WTC11 (cell line): Measurements from ENCODE around the gene VTI1A.

Experiments
- CREM ChIP-seq: sonication (generic); formaldehyde crosslinking; IDR thresholded peaks from 2 replicates; pipeline ENCODE4 v1.8.1; 2022; ENCODE audit warnings: mild to moderate bottlenecking, missing genetic modification reagents, moderate library complexity
- CTCF ChIP-seq: fragments of 200-600 bp; IDR thresholded peaks from 2 replicates; pipeline ENCODE4 v1.8.0; 2022; ENCODE audit warnings: antibody characterized with exemption
- ELF4 ChIP-seq: sonication (generic); formaldehyde crosslinking; IDR thresholded peaks from 2 replicates; pipeline ENCODE4 v1.8.1; 2022; ENCODE audit warnings: low read depth, mild to moderate bottlenecking, moderate library complexity, missing genetic modification reagents
- FOXK1 ChIP-seq: sonication (generic); formaldehyde crosslinking; IDR thresholded peaks from 2 replicates; pipeline ENCODE4 v1.8.0; 2022; ENCODE audit warnings: mild to moderate bottlenecking, moderate library complexity, missing genetic modification reagents
- IRF2 ChIP-seq: sonication (generic); formaldehyde crosslinking; IDR thresholded peaks from 2 replicates; pipeline ENCODE4 v1.8.0; 2022; ENCODE audit warnings: low read depth, missing genetic modification reagents, borderline replicate concordance
- NR3C1 ChIP-seq: sonication (generic); formaldehyde crosslinking; conservative IDR thresholded peaks from 2 replicates; pipeline ENCODE4 v1.8.1; 2023; ENCODE audit warnings: low read depth, mild to moderate bottlenecking, missing genetic modification reagents
- USF2 ChIP-seq: sonication (generic); formaldehyde crosslinking; IDR thresholded peaks from 2 replicates; pipeline ENCODE4 v1.8.1; 2023; ENCODE audit warnings: mild to moderate bottlenecking, missing genetic modification reagents, moderate library complexity
- ZNF232 ChIP-seq: sonication (generic); formaldehyde crosslinking; IDR thresholded peaks from 2 replicates; pipeline ENCODE4 v1.8.0; 2022; ENCODE audit warnings: mild to moderate bottlenecking, missing genetic modification reagents
- ZNF396 ChIP-seq: fragments of 250-450 bp; sonication (Bioruptor Pico); IDR thresholded peaks from 2 replicates; pipeline ENCODE4 v1.8.0; 2021; ENCODE audit warnings: mild to moderate bottlenecking, moderate library complexity, borderline replicate concordance
- ZNF423 ChIP-seq: fragments of 250-450 bp; sonication (Bioruptor Pico); IDR thresholded peaks from 2 replicates; pipeline ENCODE4 v2.1.2; 2022; ENCODE audit warnings: mild to moderate bottlenecking, moderate library complexity

- TF ChIP-seq CTCF (no peak), IRF2 (CRISPR knock-in tag) (no peak), ZNF423 (CRISPR knock-in tag) (no peak), ZNF396 (CRISPR knock-in tag) (no peak), ZNF232 (no peak), FOXK1 (CRISPR knock-in tag) (no peak), USF2 (CRISPR knock-in tag) (no peak), ELF4 (no peak), CREM (CRISPR knock-in tag) (no peak), NR3C1 (no peak)
Measured at GRCh38 chr10:112783351-112784021, 336.5 kb downstream of the VTI1A start.
